Heart left ventricle (tissue), 13 donors: ENCODE measurements around the gene ZMYND10.

Experiments used
- CTCF ChIP-seq, 12 donors: fragments of 200-600 bp; sonication (generic) in 4 of 12; IDR thresholded peaks; one replicate each; pipeline versions ENCODE4 v1.5.0 to v1.8.0; 2018 to 2022; ENCODE audit warnings: antibody characterized with exemption in 12 of 12, mild to moderate bottlenecking in 5 of 12
- POLR2A ChIP-seq, 2 donors: fragments of 450-650 bp; IDR thresholded peaks; one replicate each; pipeline ENCODE4 v1.6.1; 2017; ENCODE audit warnings: antibody characterized with exemption in 2 of 2, mild to moderate bottlenecking in 2 of 2, moderate library complexity in 2 of 2
- donor health status: ischemic (EF 13 %, LVEDD 7.1; RV severe dilation, severe dysfunction).
- donor health status: DM: no; HTN: yes; CAD: no.
- donor health status: DM: no; HTN: no; CAD: no.
- donor health status: ischemic (EF 25% LVEDD 6.9; RV normal size, moderate dysfunction).
- donor health status: ischemic (EF 25% LVEDD 5.7; RV mildly dilated, moderate dysfunction).
- donor health status: ischemic (EF 35%, LVEDD 5.7; RV mildly dilated, moderate dysfunction).
- donor health status: nonischemic (EF 11% LVEDD 7.7; RV severe dilation, severe dysfunction).
- donor health status: DM: yes; HTN: yes; CAD: no.
- donor health status: PGD.
- donor health status: ischemic (EF 29% LVEDD 5.4; RV normal size, mild dysfunction).
- donor health status: nonischemic (EF 23%, LVEDD 6.1; RV moderate dilation, normal function).

GRCh38 chr3:50374363-50375257, 29.1 kb upstream of the ZMYND10 start:
- TF ChIP-seq CTCF (IDR thresholded peaks at IDR 0.05) = no peak
- no peak for TF ChIP-seq POLR2A (IDR thresholded peaks at IDR 0.05)
